GM23338 (cell line): ENCODE data around the gene PADI1. TPM values are rescaled to one million over a fixed set of nuclear protein-coding genes. Genes with fewer than 3 reads are reported as not detected.

Source experiments
- ATAC-seq: fragments of 200-7000 bp; cut with Tn5 transposase; 3 replicates; pipeline ENCODE4 v1.9.1; 2020
- DNase-seq: peaks from one replicate; pipeline ENCODE4 v3.0.0-alpha.2; 2015; ENCODE audit warnings: low spot score
- H2AFZ ChIP-seq: fragments of 200-600 bp; sonication (generic); 2 replicates; pipeline ENCODE4 v1.8.0; 2016; ENCODE audit warnings: antibody characterized with exemption, mild to moderate bottlenecking, moderate library complexity
- H3F3A ChIP-seq: fragments of 200-600 bp; sonication (generic); replicated peaks from 2 replicates; pipeline ENCODE4 v1.8.0; 2017; ENCODE audit warnings: antibody characterized with exemption, mixed run types, low read depth
- H3K27ac ChIP-seq: fragments of 200-600 bp; sonication (generic); 2 replicates; pipeline ENCODE4 v1.6.1; 2016; ENCODE audit warnings: low read depth
- H3K27me3 ChIP-seq: fragments of 200-600 bp; sonication (generic); 2 replicates; pipeline ENCODE4 v1.8.0; 2016; ENCODE audit warnings: mild to moderate bottlenecking, mixed run types, moderate library complexity; ENCODE audit not compliant: insufficient read depth
- H3K36me3 ChIP-seq: fragments of 200-600 bp; sonication (generic); 2 replicates; pipeline ENCODE4 v1.8.0; 2016; ENCODE audit warnings: mild to moderate bottlenecking; ENCODE audit not compliant: insufficient read depth
- H3K4me1 ChIP-seq: fragments of 200-600 bp; sonication (generic); 2 replicates; pipeline ENCODE4 v1.8.0; 2016; ENCODE audit warnings: mild to moderate bottlenecking, moderate library complexity; ENCODE audit not compliant: insufficient read depth
- H3K4me2 ChIP-seq: fragments of 200-600 bp; sonication (generic); 2 replicates; pipeline ENCODE4 v1.7.1; 2017; ENCODE audit warnings: mixed run types
- H3K4me3 ChIP-seq: fragments of 200-600 bp; sonication (generic); 2 replicates; pipeline ENCODE4 v1.6.1; 2016; ENCODE audit warnings: mixed run types
- H3K79me2 ChIP-seq: fragments of 200-600 bp; sonication (generic); replicated peaks from 2 replicates; pipeline ENCODE4 v1.8.0; 2017; ENCODE audit warnings: mild to moderate bottlenecking; ENCODE audit not compliant: insufficient read depth
- H3K9me2 ChIP-seq: fragments of 200-600 bp; sonication (generic); 2 replicates; pipeline ENCODE4 v1.8.0; 2017; ENCODE audit not compliant: insufficient read depth
- H4K20me1 ChIP-seq: fragments of 200-600 bp; sonication (generic); replicated peaks from 2 replicates; pipeline ENCODE4 v1.8.0; 2017; ENCODE audit warnings: mild to moderate bottlenecking; ENCODE audit not compliant: insufficient read depth
- H3K27ac Mint-ChIP-seq: 2 replicates; pipeline ENCODE4 v1.8.0; 2020; ENCODE audit warnings: inconsistent platforms, mild to moderate bottlenecking, moderate library complexity, mixed read lengths
- H3K27me3 Mint-ChIP-seq: 3 replicates; pipeline ENCODE4 v1.8.0; 2022; ENCODE audit warnings: low read depth, mild to moderate bottlenecking, moderate library complexity, mixed read lengths, inconsistent platforms; ENCODE audit not compliant: insufficient read depth, poor library complexity
- H3K36me3 Mint-ChIP-seq: 3 replicates; pipeline ENCODE4 v1.8.0; 2021; ENCODE audit warnings: low read depth, mild to moderate bottlenecking, inconsistent platforms, moderate library complexity, mixed read lengths
- H3K4me1 Mint-ChIP-seq: 3 replicates; pipeline ENCODE4 v1.8.0; 2020; ENCODE audit warnings: mild to moderate bottlenecking, inconsistent platforms, mixed read lengths
- H3K4me3 Mint-ChIP-seq: 3 replicates; pipeline ENCODE4 v1.8.0; 2021; ENCODE audit warnings: moderate library complexity, mild to moderate bottlenecking, inconsistent platforms, mixed read lengths
- H3K9me3 Mint-ChIP-seq: 3 replicates; pipeline ENCODE4 v1.8.0; 2020; ENCODE audit warnings: moderate library complexity, mild to moderate bottlenecking, inconsistent platforms, mixed read lengths
- CREB1 ChIP-seq: fragments of 250-450 bp; sonication (Bioruptor Pico); IDR thresholded peaks from 2 replicates; pipeline ENCODE4 v1.5.0; 2020; ENCODE audit warnings: low read depth, mild to moderate bottlenecking, moderate library complexity
- EZH2 ChIP-seq: fragments of 200-600 bp; sonication (generic); IDR thresholded peaks from one replicate; pipeline ENCODE4 v1.8.0; 2017; ENCODE audit warnings: antibody characterized with exemption, mild to moderate bottlenecking, low read depth; ENCODE audit not compliant: unreplicated experiment
- EZH2phosphoT487 ChIP-seq: fragments of 200-600 bp; sonication (generic); IDR thresholded peaks from one replicate; pipeline ENCODE4 v1.8.1; 2018; ENCODE audit warnings: antibody characterized with exemption; ENCODE audit not compliant: unreplicated experiment
- JUNB ChIP-seq: IDR thresholded peaks from one replicate; pipeline ENCODE4 v1.6.1; 2016; ENCODE audit warnings: antibody characterized with exemption; ENCODE audit not compliant: unreplicated experiment
- POLR2AphosphoS5 ChIP-seq: IDR thresholded peaks from 2 replicates; pipeline ENCODE4 v1.6.1; 2016; ENCODE audit warnings: antibody characterized with exemption, low read depth
- REST ChIP-seq: IDR thresholded peaks from one replicate; pipeline ENCODE4 v1.6.1; 2018; ENCODE audit warnings: antibody characterized with exemption; ENCODE audit not compliant: unreplicated experiment
- STAT1 ChIP-seq: IDR thresholded peaks from one replicate; pipeline ENCODE4 v1.6.1; 2016; ENCODE audit warnings: antibody characterized with exemption; ENCODE audit not compliant: unreplicated experiment
- ZNF114 ChIP-seq: fragments of 250-450 bp; sonication (Bioruptor Pico); IDR thresholded peaks from 2 replicates; pipeline ENCODE4 v1.5.0; 2020; ENCODE audit warnings: mild to moderate bottlenecking, moderate library complexity
- ZNF331 ChIP-seq: fragments of 250-450 bp; sonication (Bioruptor Pico); IDR thresholded peaks from 2 replicates; pipeline ENCODE4 v1.5.0; 2020; ENCODE audit warnings: low read depth, mild to moderate bottlenecking, moderate library complexity
- ZNF462 ChIP-seq: fragments of 250-450 bp; sonication (Bioruptor Pico); IDR thresholded peaks from 2 replicates; pipeline ENCODE4 v1.5.0; 2020; ENCODE audit warnings: mild to moderate bottlenecking, moderate library complexity
- polyA plus RNA-seq: library from polyadenylated mRNA; unstranded; fragments of >200 nt; fragmentation: Nextera tagmentation; extraction: Ambion mirVana; gene quantifications from 2 replicates; pipeline ENCODE4 v1.2.1, GENCODE V29; 2016
- total RNA-seq: library from RNA; depleted of rRNA; stranded (reverse); fragments of >200 nt; shearing (Covaris generic); gene quantifications from 2 replicates; pipeline ENCODE4 v1.2.3, GENCODE V29; 2014

The PADI1 gene
- total and polyA plus RNA-seq, 2 experiments from 2014 or later = 0.26 to 0.28 TPM

- TF ChIP-seq ZNF462 (CRISPR knock-in tag) (no peak), POLR2AphosphoS5 (no peak), CREB1 (CRISPR knock-in tag) (no peak), ZNF331 (no peak), STAT1 (no peak), EZH2 (no peak), JUNB (no peak)
Observed at GRCh38 chr1:17225140-17225539, 20.2 kb downstream of the PADI1 start (continued).

GRCh38 chr1:17227358-17227915 is 22.5 kb downstream of the PADI1 start:
- Mint-ChIP-seq H3K4me1 (peaks cover 5% of the 10 kb centered on the region), H3K4me3 (no peak overlapping the region), H3K27me3 (peaks cover 13% of the 10 kb centered on the region), H3K27ac (no peak overlapping the region), H3K9me3 (no peaks in the 10 kb centered on the region), H3K36me3 (no peaks in the 10 kb centered on the region)
- Histone ChIP-seq H4K20me1 (no peaks in the 10 kb centered on the region), H3K4me1 (0 out of 2 replicates have a peak, but pooled peaks cover 6% of the 10 kb centered on the region), H3K9me2 (no peaks in the 10 kb centered on the region), H3K4me2 (no peak overlapping the region), H3K4me3 (no peak overlapping the region), H3F3A (no peaks in the 10 kb centered on the region), H3K27ac (no peak overlapping the region), H3K27me3 (no peaks in the 10 kb centered on the region), H2AFZ (no peak overlapping the region), H3K79me2 (no peaks in the 10 kb centered on the region), H3K36me3 (no peaks in the 10 kb centered on the region)
- ATAC-seq (no peak), DNase-seq (no peak)
- TF ChIP-seq REST = no peak
- TF ChIP-seq EZH2phosphoT487 = no peak
- no peak for TF ChIP-seq ZNF114
- TF ChIP-seq CREB1 (CRISPR knock-in tag) = no peak
- no peak for TF ChIP-seq ZNF331
